ENCODE measurements around the gene RPS29. TPM values are rescaled to one million over a fixed set of nuclear protein-coding genes. Genes with fewer than 3 reads are reported as not detected.

RPS29 gene
- total and polyA plus RNA-seq, 2 of the 13 experiments (the other 11 are each of a cell fraction or from before 2014, with no cell fraction given) = 4,303 to 8,215 TPM

DNA sequence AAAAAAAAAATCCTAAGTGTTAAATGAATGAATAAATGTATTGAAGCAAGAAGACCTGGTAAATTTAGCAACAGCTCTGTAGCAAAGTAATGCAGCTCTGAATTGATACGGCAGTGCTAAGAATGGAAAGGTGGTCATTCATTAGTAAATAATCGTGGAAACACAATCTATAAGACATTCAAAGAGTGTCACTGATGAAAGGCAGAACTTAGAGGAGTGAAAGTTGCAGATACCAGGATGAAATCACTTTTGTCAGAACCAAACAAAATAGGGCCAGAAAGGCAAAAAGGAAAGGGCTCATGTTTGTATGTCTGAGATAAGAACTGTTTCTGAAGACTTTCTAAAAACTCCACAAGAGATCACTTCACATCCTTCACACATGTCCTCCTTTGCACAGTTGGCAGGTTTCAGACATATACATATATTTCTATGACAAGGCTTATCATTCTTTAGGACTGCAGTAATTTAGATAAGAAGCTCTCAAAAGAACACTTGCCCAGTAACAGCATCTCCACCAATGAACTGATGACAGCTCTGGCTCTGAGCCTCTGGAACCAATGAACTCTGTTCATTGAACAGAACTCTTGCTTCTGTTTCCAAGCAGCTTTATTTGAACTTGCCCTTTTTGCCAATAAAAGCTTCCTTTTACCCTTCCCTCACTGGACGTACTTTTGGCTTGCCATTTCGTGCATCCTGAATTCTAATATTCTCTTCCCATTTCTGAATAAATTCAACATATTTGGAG, 8.3 kb upstream of the RPS29 start (continued):
- TF ChIP-seq CREB1 (IDR thresholded peaks at IDR 0.05) (no peak), CREB1 (CRISPR knock-in tag; IDR thresholded peaks at IDR 0.05) (0 out of 2 replicates have a peak, but pooled peaks have one; percentile 11), ZNF225 (CRISPR knock-in tag; IDR thresholded peaks at IDR 0.05) (no peak), MAFG (CRISPR knock-in tag; IDR thresholded peaks at IDR 0.05) (no peak), MIER2 (CRISPR knock-in tag; IDR thresholded peaks at IDR 0.05) (no peak), RFX5 (IDR thresholded peaks at IDR 0.05; ENCODE audit: low read depth, low read length) (peak; percentile 92), ZNF451 (CRISPR knock-in tag; IDR thresholded peaks at IDR 0.05) (no peak), GLI4 (CRISPR knock-in tag; IDR thresholded peaks at IDR 0.05; ENCODE audit: borderline replicate concordance) (no peak), NR1H2 (CRISPR knock-in tag; IDR thresholded peaks at IDR 0.05; ENCODE audit: borderline replicate concordance, low read depth) (no peak), ZNF34 (CRISPR knock-in tag; IDR thresholded peaks at IDR 0.05; ENCODE audit: borderline replicate concordance) (no peak), ZNF253 (CRISPR knock-in tag; IDR thresholded peaks at IDR 0.05; ENCODE audit: borderline replicate concordance) (no peak), ZNF577 (CRISPR knock-in tag; IDR thresholded peaks at IDR 0.05; ENCODE audit: borderline replicate concordance, low read depth) (no peak), MIER3 (CRISPR knock-in tag; IDR thresholded peaks at IDR 0.05; ENCODE audit: borderline replicate concordance) (no peak), PPARG (CRISPR knock-in tag; conservative IDR thresholded peaks at IDR 0.05) (0 out of 2 replicates have a peak, but pooled peaks have one; percentile 17), ZNF292 (CRISPR knock-in tag; IDR thresholded peaks at IDR 0.05; ENCODE audit: borderline replicate concordance, low read depth) (no peak), MED13 (CRISPR knock-in tag; IDR thresholded peaks at IDR 0.05) (no peak), ZNF550 (CRISPR knock-in tag; IDR thresholded peaks at IDR 0.05; ENCODE audit: borderline replicate concordance) (no peak), NFYC (CRISPR knock-in tag; IDR thresholded peaks at IDR 0.05) (peak; percentile 63), ZMYM4 (CRISPR knock-in tag; IDR thresholded peaks at IDR 0.05) (0 out of 2 replicates have a peak, but pooled peaks have one; percentile 20), HNF4A (CRISPR knock-in tag; IDR thresholded peaks at IDR 0.05) (no peak)
- TF ChIP-seq, protein P1, sequence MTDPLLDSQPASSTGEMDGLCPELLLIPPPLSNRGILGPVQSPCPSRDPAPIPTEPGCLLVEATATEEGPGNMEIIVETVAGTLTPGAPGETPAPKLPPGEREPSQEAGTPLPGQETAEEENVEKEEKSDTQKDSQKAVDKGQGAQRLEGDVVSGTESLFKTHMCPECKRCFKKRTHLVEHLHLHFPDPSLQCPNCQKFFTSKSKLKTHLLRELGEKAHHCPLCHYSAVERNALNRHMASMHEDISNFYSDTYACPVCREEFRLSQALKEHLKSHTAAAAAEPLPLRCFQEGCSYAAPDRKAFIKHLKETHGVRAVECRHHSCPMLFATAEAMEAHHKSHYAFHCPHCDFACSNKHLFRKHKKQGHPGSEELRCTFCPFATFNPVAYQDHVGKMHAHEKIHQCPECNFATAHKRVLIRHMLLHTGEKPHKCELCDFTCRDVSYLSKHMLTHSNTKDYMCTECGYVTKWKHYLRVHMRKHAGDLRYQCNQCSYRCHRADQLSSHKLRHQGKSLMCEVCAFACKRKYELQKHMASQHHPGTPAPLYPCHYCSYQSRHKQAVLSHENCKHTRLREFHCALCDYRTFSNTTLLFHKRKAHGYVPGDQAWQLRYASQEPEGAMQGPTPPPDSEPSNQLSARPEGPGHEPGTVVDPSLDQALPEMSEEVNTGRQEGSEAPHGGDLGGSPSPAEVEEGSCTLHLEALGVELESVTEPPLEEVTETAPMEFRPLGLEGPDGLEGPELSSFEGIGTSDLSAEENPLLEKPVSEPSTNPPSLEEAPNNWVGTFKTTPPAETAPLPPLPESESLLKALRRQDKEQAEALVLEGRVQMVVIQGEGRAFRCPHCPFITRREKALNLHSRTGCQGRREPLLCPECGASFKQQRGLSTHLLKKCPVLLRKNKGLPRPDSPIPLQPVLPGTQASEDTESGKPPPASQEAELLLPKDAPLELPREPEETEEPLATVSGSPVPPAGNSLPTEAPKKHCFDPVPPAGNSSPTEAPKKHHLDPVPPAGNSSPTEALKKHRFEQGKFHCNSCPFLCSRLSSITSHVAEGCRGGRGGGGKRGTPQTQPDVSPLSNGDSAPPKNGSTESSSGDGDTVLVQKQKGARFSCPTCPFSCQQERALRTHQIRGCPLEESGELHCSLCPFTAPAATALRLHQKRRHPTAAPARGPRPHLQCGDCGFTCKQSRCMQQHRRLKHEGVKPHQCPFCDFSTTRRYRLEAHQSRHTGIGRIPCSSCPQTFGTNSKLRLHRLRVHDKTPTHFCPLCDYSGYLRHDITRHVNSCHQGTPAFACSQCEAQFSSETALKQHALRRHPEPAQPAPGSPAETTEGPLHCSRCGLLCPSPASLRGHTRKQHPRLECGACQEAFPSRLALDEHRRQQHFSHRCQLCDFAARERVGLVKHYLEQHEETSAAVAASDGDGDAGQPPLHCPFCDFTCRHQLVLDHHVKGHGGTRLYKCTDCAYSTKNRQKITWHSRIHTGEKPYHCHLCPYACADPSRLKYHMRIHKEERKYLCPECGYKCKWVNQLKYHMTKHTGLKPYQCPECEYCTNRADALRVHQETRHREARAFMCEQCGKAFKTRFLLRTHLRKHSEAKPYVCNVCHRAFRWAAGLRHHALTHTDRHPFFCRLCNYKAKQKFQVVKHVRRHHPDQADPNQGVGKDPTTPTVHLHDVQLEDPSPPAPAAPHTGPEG (CRISPR knock-in tag; IDR thresholded peaks at IDR 0.05) = no peak
- TF ChIP-seq, protein P2, sequence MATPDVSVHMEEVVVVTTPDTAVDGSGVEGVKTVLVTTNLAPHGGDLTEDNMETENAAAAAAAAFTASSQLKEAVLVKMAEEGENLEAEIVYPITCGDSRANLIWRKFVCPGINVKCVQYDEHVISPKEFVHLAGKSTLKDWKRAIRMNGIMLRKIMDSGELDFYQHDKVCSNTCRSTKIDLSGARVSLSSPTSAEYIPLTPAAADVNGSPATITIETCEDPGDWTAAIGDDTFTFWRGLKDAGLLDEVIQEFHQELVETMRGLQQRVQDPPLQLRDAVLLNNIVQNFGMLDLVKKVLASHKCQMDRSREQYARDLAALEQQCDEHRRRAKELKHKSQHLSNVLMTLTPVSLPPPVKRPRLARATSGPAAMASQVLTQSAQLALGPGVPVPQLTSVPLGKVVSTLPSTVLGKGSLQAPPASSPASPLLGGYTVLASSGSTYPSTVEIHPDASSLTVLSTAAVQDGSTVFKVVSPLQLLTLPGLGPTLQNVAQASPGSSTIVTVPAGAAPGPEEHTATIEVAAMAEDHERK (CRISPR knock-in tag; IDR thresholded peaks at IDR 0.05; ENCODE audit: low read depth) = no peak
- TF ChIP-seq, protein P3, sequence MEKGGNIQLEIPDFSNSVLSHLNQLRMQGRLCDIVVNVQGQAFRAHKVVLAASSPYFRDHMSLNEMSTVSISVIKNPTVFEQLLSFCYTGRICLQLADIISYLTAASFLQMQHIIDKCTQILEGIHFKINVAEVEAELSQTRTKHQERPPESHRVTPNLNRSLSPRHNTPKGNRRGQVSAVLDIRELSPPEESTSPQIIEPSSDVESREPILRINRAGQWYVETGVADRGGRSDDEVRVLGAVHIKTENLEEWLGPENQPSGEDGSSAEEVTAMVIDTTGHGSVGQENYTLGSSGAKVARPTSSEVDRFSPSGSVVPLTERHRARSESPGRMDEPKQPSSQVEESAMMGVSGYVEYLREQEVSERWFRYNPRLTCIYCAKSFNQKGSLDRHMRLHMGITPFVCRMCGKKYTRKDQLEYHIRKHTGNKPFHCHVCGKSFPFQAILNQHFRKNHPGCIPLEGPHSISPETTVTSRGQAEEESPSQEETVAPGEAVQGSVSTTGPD (CRISPR knock-in tag; IDR thresholded peaks at IDR 0.05) = no peak
